Kidney (tissue), 14 donors: Measurements from ENCODE around the gene RAC3. TPM values are rescaled to one million over a fixed set of nuclear protein-coding genes. Genes with fewer than 3 reads are reported as not detected.

Source experiments
- DNase-seq, 5 donors: peaks; one replicate each; pipeline ENCODE4 v3.0.0-alpha.2; 2013 to 2020
- FAIRE-seq: peaks from 2 replicates; lab custom pipeline; 2012; peaks lifted over from hg19 to GRCh38; lab: Jason Lieb, UNC
- H3K27ac ChIP-seq, 2 donors: one replicate each; pipeline ENCODE4 v1.7.0; 2013; ENCODE audit warnings: low read depth in 2 of 2, low read length in 2 of 2, inconsistent platforms in 1 of 2
- H3K27me3 ChIP-seq: one replicate; pipeline ENCODE4 v1.7.1; 2013; ENCODE audit warnings: low read length, inconsistent platforms; ENCODE audit not compliant: control insufficient read depth, insufficient read depth
- H3K36me3 ChIP-seq, 3 donors: one replicate each; pipeline versions ENCODE4 v1.7.0 to v1.7.1; 2013; ENCODE audit warnings: low read length in 3 of 3, control low read depth in 1 of 3, inconsistent platforms in 1 of 3; ENCODE audit not compliant: insufficient read depth in 3 of 3, control insufficient read depth in 2 of 3
- H3K4me1 ChIP-seq, 3 donors: one replicate each; pipeline versions ENCODE4 v1.7.0 to v1.7.1; 2013; ENCODE audit warnings: low read length in 3 of 3, inconsistent platforms in 1 of 3, low read depth in 1 of 3; ENCODE audit not compliant: control insufficient read depth in 2 of 3, insufficient read depth in 2 of 3
- H3K4me3 ChIP-seq, 3 donors: one replicate each; pipeline versions ENCODE4 v1.7.0 to v1.8.1; 2013; ENCODE audit warnings: low read length in 3 of 3, control low read depth in 1 of 3, inconsistent platforms in 1 of 3
- H3K9ac ChIP-seq, 3 donors: one replicate each; pipeline versions ENCODE4 v1.7.0 to v1.7.1; 2013; ENCODE audit warnings: low read length in 3 of 3, control low read depth in 1 of 3, inconsistent platforms in 1 of 3
- H3K9me3 ChIP-seq, 3 donors: one replicate each; pipeline versions ENCODE4 v1.7.0 to v1.7.1; 2013; ENCODE audit warnings: low read length in 3 of 3, control low read depth in 1 of 3, inconsistent platforms in 1 of 3; ENCODE audit not compliant: control insufficient read depth in 2 of 3, insufficient read depth in 1 of 3
- CTCF ChIP-seq: IDR thresholded peaks from 3 replicates; pipeline ENCODE4 v1.5.1; 2012; ENCODE audit warnings: mild to moderate bottlenecking, moderate library complexity, borderline replicate concordance; ENCODE audit not compliant: insufficient read depth; ENCODE audit errors: extremely low read depth
- intact Hi-C: fragments of 100-400 bp; cut with DNase I; formaldehyde crosslinking; loops from one replicate; pipeline ENCODE4 v1.11.1; 2022
- polyA plus RNA-seq: library from polyadenylated mRNA; stranded (reverse); fragments of 350-450 nt; fragmentation: Illumina TruSeq; extraction: RNeasy Lipid Tissue Mini Kit (QIAGEN cat#74804); gene quantifications from one replicate; pipeline ENCODE4 v1.2.3, GENCODE V29; 2014; ENCODE audit warnings: low read depth, low replicate concordance; ENCODE audit not compliant: insufficient read depth
- total RNA-seq: library from RNA; stranded (reverse); fragmentation: NEBNext Ultra II Directional; extraction: Animal tissue kit (Norgen Biotek cat#: 25700); gene quantifications from one replicate; pipeline ENCODE4 v1.2.1, GENCODE V29; 2021
- donor health status: control.
- donor health status: control.
- donor health status: control.
- donor health status: control.
- donor health status: control.
- donor health status: DM: yes; HTN: yes; CAD: no.
- donor health status: Normal renal cell carcinoma (clear cell type).

The RAC3 gene
- total and polyA plus RNA-seq, 2 donors from 2014 or later = 2.6 to 13.1 TPM

- TF ChIP-seq CTCF = no peak
- H3K9ac ChIP-seq = no peak overlapping the region
- H3K36me3 ChIP-seq = no peaks in the 10 kb centered on the region
- intact Hi-C loops = no loop called here
- peaks cover 0 to 5% (median 0%) of the 10 kb centered on the region in 3 donors for H3K4me1 ChIP-seq
- no peak overlapping the region for H3K4me3 ChIP-seq
- H3K27me3 ChIP-seq = no peaks in the 10 kb centered on the region
- DNase-seq = no peak
- no peak for FAIRE-seq
- no peak overlapping the region for H3K27ac ChIP-seq
- no peaks in the 10 kb centered on the region for H3K9me3 ChIP-seq
These were observed 25.7 kb upstream of the RAC3 start for GRCh38 chr17:82005701-82006348.

- FAIRE-seq = no peak
These were observed 24.8 kb upstream of the RAC3 start for GRCh38 chr17:82006468-82007227.

DNA sequence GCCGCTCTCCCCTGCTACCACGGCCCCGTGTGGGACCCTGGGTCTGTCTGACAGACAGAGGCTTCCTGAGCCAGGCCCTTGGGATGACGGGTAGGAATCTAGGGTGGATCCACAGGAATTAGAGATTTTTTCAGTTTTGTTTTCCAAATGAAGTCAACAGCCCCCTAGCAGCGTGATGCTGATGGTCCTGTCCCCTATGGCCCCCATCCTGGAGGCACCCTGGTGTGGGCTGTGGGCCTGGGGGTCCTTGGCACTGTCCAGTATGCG is 24.3 kb upstream of the RAC3 start:
- Histone ChIP-seq H3K27ac (no peak overlapping the region), H3K4me3 (no peak overlapping the region), H3K36me3 (no peaks in the 10 kb centered on the region), H3K4me1 (peaks cover 0 to 3% (median 0%) of the 10 kb centered on the region in 3 donors), H3K9me3 (no peaks in the 10 kb centered on the region), H3K9ac (no peak overlapping the region), H3K27me3 (no peaks in the 10 kb centered on the region)
- intact Hi-C loops = no loop called here
- DNase-seq (no peak), FAIRE-seq (no peak)
- no peak for TF ChIP-seq CTCF

More at GRCh38 chr17:82006468-82007227, 24.8 kb upstream of the RAC3 start:
- Histone ChIP-seq H3K27me3 (no peaks in the 10 kb centered on the region), H3K27ac (no peak overlapping the region), H3K9me3 (no peaks in the 10 kb centered on the region), H3K9ac (no peak overlapping the region), H3K36me3 (no peaks in the 10 kb centered on the region), H3K4me1 (peaks cover 0 to 3% (median 0%) of the 10 kb centered on the region in 3 donors), H3K4me3 (no peak overlapping the region)
- no peak for DNase-seq
- TF ChIP-seq CTCF = no peak
- intact Hi-C loops = no loop called here
